HUDEP-2 (cell line): Measurements from ENCODE around the gene PPY.
"Not testable (repeated sequence)": the region's sequence is repeated elsewhere in the genome, so short reads cannot be mapped to it uniquely, and the experiment has no call there.

Experiments
- DNase-seq, 76 experiments: peaks; one replicate each; lab custom pipeline; 2025; ENCODE audit not compliant: unreplicated experiment in 76 of 76; lab: John Stamatoyannopoulos, UW

The PPY gene

GRCh38 chr17:43935204-43935925, 6.9 kb downstream of the PPY start:
- no peak for DNase-seq

- no peak for DNase-seq
Observed at GRCh38 chr17:43932923-43933322, 9.4 kb downstream of the PPY start.

- no peak for DNase-seq
Observed at GRCh38 chr17:43932357-43932756, 9.9 kb downstream of the PPY start.

- peak in 1 of 76 experiments; percentile 5 for DNase-seq
Observed at GRCh38 chr17:43931062-43931571, 11.2 kb downstream of the PPY start.

GRCh38 chr17:43928609-43929008, 13.7 kb downstream of the PPY start:
- no peak for DNase-seq

GRCh38 chr17:43927929-43928328, 14.3 kb downstream of the PPY start:
- DNase-seq = not testable (repeated sequence)

- no peak for DNase-seq
Observed at GRCh38 chr17:43927060-43927864, 15.0 kb downstream of the PPY start.

- DNase-seq = no peak
Observed at GRCh38 chr17:43924558-43924957, 17.7 kb downstream of the PPY start.

- no peak for DNase-seq
Observed at GRCh38 chr17:43920500-43921095, 21.7 kb downstream of the PPY start.

- DNase-seq = no peak
Observed at GRCh38 chr17:43918026-43918389, 24.3 kb downstream of the PPY start.

- DNase-seq = peak in 2 of 76 experiments; percentile 2 to 8
Observed at GRCh38 chr17:43917348-43918025, 24.8 kb downstream of the PPY start.

- DNase-seq = no peak
Observed at GRCh38 chr17:43917016-43917347, 25.3 kb downstream of the PPY start.

- DNase-seq = no peak
Observed at GRCh38 chr17:43916385-43916784, 25.9 kb downstream of the PPY start.

GRCh38 chr17:43915559-43915958, 26.7 kb downstream of the PPY start:
- no peak for DNase-seq

GRCh38 chr17:43914451-43914850, 27.8 kb downstream of the PPY start:
- no peak for DNase-seq

- no peak for DNase-seq
Observed at GRCh38 chr17:43913584-43913983, 28.7 kb downstream of the PPY start.

GRCh38 chr17:43912635-43913304, 29.5 kb downstream of the PPY start:
- no peak for DNase-seq

- peak in 68 of 76 experiments; percentile 12 to 80 (median 52) for DNase-seq
Observed at GRCh38 chr17:43911904-43912303, 30.4 kb downstream of the PPY start.

GRCh38 chr17:43909537-43910231, 32.6 kb downstream of the PPY start:
- DNase-seq = no peak
